ENCODE results near the gene COPG2. TPM values are rescaled to one million over a fixed set of nuclear protein-coding genes. Genes with fewer than 3 reads are reported as not detected.
"Not testable (repeated sequence)": the region's sequence is repeated elsewhere in the genome, so short reads cannot be mapped to it uniquely, and the experiment has no call there.

COPG2 gene
- total RNA-seq, 1 experiment from 2014 or later: 13.9 TPM

GRCh38 chr7:130598056-130598455 is 70.5 kb downstream of the COPG2 start:
- no TSS peak for BruUV-seq (replicated peaks)
- no peak overlapping the region for H3K4me3 Mint-ChIP-seq (ENCODE audit: unreplicated experiment)
- H3K9me3 Mint-ChIP-seq (ENCODE audit: unreplicated experiment): no peaks in the 10 kb centered on the region
- no peaks in the 10 kb centered on the region for H3K9me3 ChIP-seq
- intact Hi-C loops (cut with micrococcal nuclease; ENCODE audit: unreplicated experiment): no loop called here
- H3K4me1 ChIP-seq: no peaks in the 10 kb centered on the region
- DNase-seq: no peak
- no peak for TF ChIP-seq CTCF (IDR thresholded peaks at IDR 0.05; ENCODE audit: insufficient read depth in 1 of 2, low read depth in 1 of 2, low read length in 1 of 2, severe bottlenecking in 1 of 2, unreplicated experiment in 1 of 2)
- H3K27ac Mint-ChIP-seq (ENCODE audit: unreplicated experiment): no peak overlapping the region
- ChIA-PET POLR2A (no interaction called here), CTCF (interaction anchor here (0.5 kb wide), 1 partner anchor 23 kb away, joined by 3 read pairs; no protein-coding TSS in a partner anchor)
- no peaks in the 10 kb centered on the region for H3K4me1 Mint-ChIP-seq (ENCODE audit: low read depth, unreplicated experiment)
- H3K36me3 ChIP-seq (ENCODE audit: control insufficient read depth, insufficient read depth, low read length): no peaks in the 10 kb centered on the region
- H3K36me3 Mint-ChIP-seq (ENCODE audit: insufficient read depth, unreplicated experiment): no peaks in the 10 kb centered on the region
- no peak overlapping the region for H3K4me3 ChIP-seq (ENCODE audit: low read depth, low read length)
- no peaks in the 10 kb centered on the region for H3K27me3 Mint-ChIP-seq (ENCODE audit: insufficient read depth, unreplicated experiment)
- no peaks in the 10 kb centered on the region for H3K27me3 ChIP-seq (replicated peaks; ENCODE audit: control insufficient read depth, insufficient read depth, low read length)

- CTCF ChIA-PET: no interaction called here
- POLR2A ChIA-PET: no interaction called here
Measured at GRCh38 chr7:130595986-130596385, 72.6 kb downstream of the COPG2 start.

GRCh38 chr7:130593033-130593432 is 75.5 kb downstream of the COPG2 start:
- Histone ChIP-seq H3K36me3 (ENCODE audit: control insufficient read depth, insufficient read depth, low read length) (no peaks in the 10 kb centered on the region), H3K4me1 (no peaks in the 10 kb centered on the region), H3K9me3 (no peaks in the 10 kb centered on the region), H3K27me3 (replicated peaks; ENCODE audit: control insufficient read depth, insufficient read depth, low read length) (no peaks in the 10 kb centered on the region), H3K4me3 (ENCODE audit: low read depth, low read length) (no peak overlapping the region)
- no peak overlapping the region for H3K27ac Mint-ChIP-seq (ENCODE audit: unreplicated experiment)
- intact Hi-C loops (cut with micrococcal nuclease; ENCODE audit: unreplicated experiment): no loop called here
- H3K4me3 Mint-ChIP-seq (ENCODE audit: unreplicated experiment): no peak overlapping the region
- POLR2A ChIA-PET: no interaction called here
- no peak for TF ChIP-seq CTCF (IDR thresholded peaks at IDR 0.05; ENCODE audit: insufficient read depth in 1 of 2, low read depth in 1 of 2, low read length in 1 of 2, severe bottlenecking in 1 of 2, unreplicated experiment in 1 of 2)
- H3K4me1 Mint-ChIP-seq (ENCODE audit: low read depth, unreplicated experiment): no peaks in the 10 kb centered on the region
- H3K27me3 Mint-ChIP-seq (ENCODE audit: insufficient read depth, unreplicated experiment): no peaks in the 10 kb centered on the region
- no peaks in the 10 kb centered on the region for H3K9me3 Mint-ChIP-seq (ENCODE audit: unreplicated experiment)
- DNase-seq: no peak
- CTCF ChIA-PET: no interaction called here
- H3K36me3 Mint-ChIP-seq (ENCODE audit: insufficient read depth, unreplicated experiment): no peaks in the 10 kb centered on the region
- no TSS peak for BruUV-seq (replicated peaks)

More at GRCh38 chr7:130595986-130596385, 72.6 kb downstream of the COPG2 start:
- Mint-ChIP-seq H3K27ac (ENCODE audit: unreplicated experiment) (no peak overlapping the region), H3K4me3 (ENCODE audit: unreplicated experiment) (no peak overlapping the region), H3K27me3 (ENCODE audit: insufficient read depth, unreplicated experiment) (no peaks in the 10 kb centered on the region), H3K9me3 (ENCODE audit: unreplicated experiment) (no peaks in the 10 kb centered on the region), H3K4me1 (ENCODE audit: low read depth, unreplicated experiment) (no peaks in the 10 kb centered on the region), H3K36me3 (ENCODE audit: insufficient read depth, unreplicated experiment) (no peaks in the 10 kb centered on the region)
- BruUV-seq (replicated peaks): no TSS peak
- Histone ChIP-seq H3K4me3 (ENCODE audit: low read depth, low read length) (no peak overlapping the region), H3K27me3 (replicated peaks; ENCODE audit: control insufficient read depth, insufficient read depth, low read length) (no peaks in the 10 kb centered on the region), H3K9me3 (no peaks in the 10 kb centered on the region), H3K4me1 (no peaks in the 10 kb centered on the region), H3K36me3 (ENCODE audit: control insufficient read depth, insufficient read depth, low read length) (no peaks in the 10 kb centered on the region)
- intact Hi-C loops (cut with micrococcal nuclease; ENCODE audit: unreplicated experiment): no loop called here
- no peak for DNase-seq
- no peak for TF ChIP-seq CTCF (IDR thresholded peaks at IDR 0.05; ENCODE audit: insufficient read depth in 1 of 2, low read depth in 1 of 2, low read length in 1 of 2, severe bottlenecking in 1 of 2, unreplicated experiment in 1 of 2)

GRCh38 chr7:130591464-130591863 is 77.1 kb downstream of the COPG2 start:
- H3K27me3 Mint-ChIP-seq (ENCODE audit: insufficient read depth, unreplicated experiment); H3K4me3 Mint-ChIP-seq (ENCODE audit: unreplicated experiment); H3K36me3 ChIP-seq (ENCODE audit: control insufficient read depth, insufficient read depth, low read length); H3K27ac Mint-ChIP-seq (ENCODE audit: unreplicated experiment); DNase-seq; H3K4me1 Mint-ChIP-seq (ENCODE audit: low read depth, unreplicated experiment); POLR2A ChIA-PET; BruUV-seq (replicated peaks); CTCF ChIA-PET; H3K4me1 ChIP-seq; H3K4me3 ChIP-seq (ENCODE audit: low read depth, low read length); H3K27me3 ChIP-seq (replicated peaks; ENCODE audit: control insufficient read depth, insufficient read depth, low read length); H3K9me3 ChIP-seq; H3K9me3 Mint-ChIP-seq (ENCODE audit: unreplicated experiment); intact Hi-C loops (cut with micrococcal nuclease; ENCODE audit: unreplicated experiment); H3K36me3 Mint-ChIP-seq (ENCODE audit: insufficient read depth, unreplicated experiment): not testable (repeated sequence)

- H3K9me3 ChIP-seq; H3K4me1 ChIP-seq; H3K4me3 ChIP-seq (ENCODE audit: low read depth, low read length); H3K27me3 ChIP-seq (replicated peaks; ENCODE audit: control insufficient read depth, insufficient read depth, low read length); DNase-seq; CTCF ChIA-PET; H3K4me1 Mint-ChIP-seq (ENCODE audit: low read depth, unreplicated experiment); H3K9me3 Mint-ChIP-seq (ENCODE audit: unreplicated experiment); BruUV-seq (replicated peaks); H3K36me3 Mint-ChIP-seq (ENCODE audit: insufficient read depth, unreplicated experiment); H3K4me3 Mint-ChIP-seq (ENCODE audit: unreplicated experiment); H3K36me3 ChIP-seq (ENCODE audit: control insufficient read depth, insufficient read depth, low read length); POLR2A ChIA-PET; H3K27ac Mint-ChIP-seq (ENCODE audit: unreplicated experiment); H3K27me3 Mint-ChIP-seq (ENCODE audit: insufficient read depth, unreplicated experiment); intact Hi-C loops (cut with micrococcal nuclease; ENCODE audit: unreplicated experiment): not testable (repeated sequence)
Measured at GRCh38 chr7:130585932-130586331, 82.6 kb downstream of the COPG2 start.

Measured in Caco-2 (cell line).